GM18868 (cell line): ENCODE data around the gene GALNTL6.
"Not testable (repeated sequence)": the region's sequence is repeated elsewhere in the genome, so short reads cannot be mapped to it uniquely, and the experiment has no call there.

Source experiments
- ATAC-seq: cut with Tn5 transposase; IDR thresholded peaks from one replicate; pipeline ENCODE4 v1.9.1; 2021; ENCODE audit warnings: mild to moderate bottlenecking, moderate library complexity; ENCODE audit not compliant: unreplicated experiment

The GALNTL6 gene

GRCh38 chr4:172709376-172709775 is 896.2 kb downstream of the GALNTL6 start:
- ATAC-seq = no peak

GRCh38 chr4:172716291-172716690 is 903.1 kb downstream of the GALNTL6 start:
- ATAC-seq = no peak

- ATAC-seq = no peak
These were observed 908.5 kb downstream of the GALNTL6 start for GRCh38 chr4:172721659-172722058.

GRCh38 chr4:172725581-172725980 is 912.4 kb downstream of the GALNTL6 start:
- ATAC-seq = no peak

GRCh38 chr4:172726001-172726423 is 912.8 kb downstream of the GALNTL6 start:
- no peak for ATAC-seq

GRCh38 chr4:172727631-172728030 is 914.4 kb downstream of the GALNTL6 start:
- ATAC-seq = no peak

- not testable (repeated sequence) for ATAC-seq
These were observed 920.4 kb downstream of the GALNTL6 start for GRCh38 chr4:172733645-172734044.

GRCh38 chr4:172734555-172734954 is 921.4 kb downstream of the GALNTL6 start:
- no peak for ATAC-seq

GRCh38 chr4:172736046-172736445 is 922.8 kb downstream of the GALNTL6 start:
- ATAC-seq = no peak

- peak; percentile 99 for ATAC-seq
These were observed 927.2 kb downstream of the GALNTL6 start for GRCh38 chr4:172740434-172740833.

- peak; percentile 99 for ATAC-seq
These were observed 937.7 kb downstream of the GALNTL6 start for GRCh38 chr4:172750910-172751309.

- peak; percentile 2 for ATAC-seq
These were observed 938.3 kb downstream of the GALNTL6 start for GRCh38 chr4:172751550-172751949.

GRCh38 chr4:172758586-172759340 is 945.6 kb downstream of the GALNTL6 start:
- peak; percentile 87 for ATAC-seq

GRCh38 chr4:172760512-172760911 is 947.3 kb downstream of the GALNTL6 start:
- no peak for ATAC-seq

GRCh38 chr4:172762895-172763294 is 949.7 kb downstream of the GALNTL6 start:
- ATAC-seq = no peak

- no peak for ATAC-seq
These were observed 957.6 kb downstream of the GALNTL6 start for GRCh38 chr4:172770787-172771186.

- ATAC-seq = no peak
These were observed 959.6 kb downstream of the GALNTL6 start for GRCh38 chr4:172772781-172773180.

GRCh38 chr4:172776203-172776861 is 963.1 kb downstream of the GALNTL6 start:
- no peak for ATAC-seq

- no peak for ATAC-seq
These were observed 964.7 kb downstream of the GALNTL6 start for GRCh38 chr4:172777729-172778431.

- no peak for ATAC-seq
These were observed 965.4 kb downstream of the GALNTL6 start for GRCh38 chr4:172778583-172778982.

- ATAC-seq = no peak
These were observed 967.4 kb downstream of the GALNTL6 start for GRCh38 chr4:172780566-172781081.
